Measurements from ENCODE around the gene ESR2.

- TF ChIP-seq CTCF (IDR thresholded peaks at IDR 0.05; ENCODE audit: extremely low read depth in 1 of 2, insufficient read depth in 1 of 2, low read depth in 1 of 2, low read length in 2 of 2) (no peak), MAX (IDR thresholded peaks at IDR 0.05; ENCODE audit: insufficient read depth, insufficient read length) (no peak), MYC (IDR thresholded peaks at IDR 0.05; ENCODE audit: low read depth, low read length) (no peak), POLR2A (IDR thresholded peaks at IDR 0.05; ENCODE audit: low read depth, low read length) (no peak)
These were observed 32.3 kb upstream of the ESR2 start for GRCh38 chr14:64326502-64326901.
